A673 (cell line): Measurements from ENCODE around the gene IFT57. TPM values are rescaled to one million over a fixed set of nuclear protein-coding genes. Genes with fewer than 3 reads are reported as not detected.
A peak's percentile ranks its signal among the peaks of the same experiment; 100 is the strongest.
"Not testable (repeated sequence)": the region's sequence is repeated elsewhere in the genome, so short reads cannot be mapped to it uniquely, and the experiment has no call there.

Experiments
- Bru-seq: library from RNA; stranded (reverse); fragments of 400-500 nt; gene quantifications from one replicate; lab custom pipeline; 2021; lab: Mats Ljungman, UMichigan
- BruChase-seq, 2 experiments: library from RNA; stranded (reverse); fragments of 400-500 nt; gene quantifications; one replicate each; lab custom pipeline; 2021; lab: Mats Ljungman, UMichigan
- BruUV-seq: library from RNA; stranded (reverse); fragments of 400-500 nt; replicated peaks from 2 replicates; lab custom pipeline; 2021; lab: Mats Ljungman, UMichigan
- CTCF ChIA-PET: fragments of 300-600 bp; sonication (Branson Sonifier 250); formaldehyde crosslinking; loops from one replicate; lab custom pipeline; 2022; ENCODE audit warnings: antibody characterized with exemption; lab: Charles Lee
- POLR2A ChIA-PET: fragments of 300-600 bp; sonication (Branson Sonifier 250); formaldehyde crosslinking; loops from one replicate; lab custom pipeline; 2022; ENCODE audit warnings: antibody characterized with exemption; ENCODE audit not compliant: low non-redundant PET; lab: Charles Lee
- DNase-seq: peaks from one replicate; pipeline ENCODE4 v3.0.0-alpha.2; 2015; ENCODE audit warnings: low spot score
- H3K27ac ChIP-seq: fragments of 200-600 bp; sonication (generic); 2 replicates; pipeline ENCODE4 v1.5.1; 2016; ENCODE audit warnings: mixed run types, low read depth, mild to moderate bottlenecking, mixed read lengths, antibody characterized with exemption, low read length; ENCODE audit not compliant: poor library complexity, severe bottlenecking
- H3K27me3 ChIP-seq: fragments of 200-600 bp; sonication (generic); replicated peaks from 2 replicates; pipeline ENCODE4 v1.6.1; 2017; ENCODE audit warnings: mixed run types, low read depth, mild to moderate bottlenecking, mixed read lengths, antibody characterized with exemption, low read length; ENCODE audit not compliant: insufficient read depth, poor library complexity
- H3K36me3 ChIP-seq: fragments of 200-600 bp; sonication (generic); 2 replicates; pipeline ENCODE4 v1.6.1; 2016; ENCODE audit warnings: mixed run types, mild to moderate bottlenecking, mixed read lengths, antibody characterized with exemption, low read length; ENCODE audit not compliant: insufficient read depth, poor library complexity, severe bottlenecking
- H3K4me1 ChIP-seq: fragments of 200-600 bp; sonication (generic); 2 replicates; pipeline ENCODE4 v1.6.1; 2017; ENCODE audit warnings: mixed run types, mild to moderate bottlenecking, mixed read lengths, antibody characterized with exemption, low read length; ENCODE audit not compliant: insufficient read depth, poor library complexity, severe bottlenecking
- H3K4me3 ChIP-seq: fragments of 200-600 bp; sonication (generic); 2 replicates; pipeline ENCODE4 v1.5.1; 2016; ENCODE audit warnings: low read depth, mixed run types, mild to moderate bottlenecking, mixed read lengths, low read length; ENCODE audit not compliant: poor library complexity, severe bottlenecking
- H3K9me3 ChIP-seq: fragments of 200-600 bp; sonication (generic); 2 replicates; pipeline ENCODE4 v1.6.1; 2016; ENCODE audit warnings: mixed run types, low read depth, mild to moderate bottlenecking, mixed read lengths, antibody characterized with exemption, low read length; ENCODE audit not compliant: poor library complexity, severe bottlenecking
- EZH2 ChIP-seq: fragments of 200-600 bp; sonication (generic); IDR thresholded peaks from 2 replicates; pipeline ENCODE4 v1.6.1; 2017; ENCODE audit warnings: borderline replicate concordance, low read depth, mild to moderate bottlenecking, mixed read lengths, antibody characterized with exemption, low read length; ENCODE audit not compliant: poor library complexity, severe bottlenecking
- intact Hi-C: fragments of 100-400 bp; cut with micrococcal nuclease; formaldehyde crosslinking; loops from one replicate; pipeline ENCODE4 v1.10.0; 2022; ENCODE audit not compliant: unreplicated experiment
- long read RNA-seq: library from polyadenylated mRNA; stranded (forward); transcript quantifications from one replicate; pipeline ENCODE4 v2.0.0, GENCODE V29; 2022
- total RNA-seq: library from RNA; stranded (reverse); gene quantifications from 2 replicates; pipeline ENCODE4 v1.2.3, GENCODE V29; 2021
- TF ChIP-seq, protein P1 (sequence below): fragments of 300-800, 200-600 bp; sonication (generic); conservative IDR thresholded peaks from 2 replicates; pipeline ENCODE4 v1.5.1; 2017; ENCODE audit warnings: low read depth, mild to moderate bottlenecking, antibody characterized with exemption, low read length, moderate library complexity, mixed read lengths

Gene IFT57, protein sequence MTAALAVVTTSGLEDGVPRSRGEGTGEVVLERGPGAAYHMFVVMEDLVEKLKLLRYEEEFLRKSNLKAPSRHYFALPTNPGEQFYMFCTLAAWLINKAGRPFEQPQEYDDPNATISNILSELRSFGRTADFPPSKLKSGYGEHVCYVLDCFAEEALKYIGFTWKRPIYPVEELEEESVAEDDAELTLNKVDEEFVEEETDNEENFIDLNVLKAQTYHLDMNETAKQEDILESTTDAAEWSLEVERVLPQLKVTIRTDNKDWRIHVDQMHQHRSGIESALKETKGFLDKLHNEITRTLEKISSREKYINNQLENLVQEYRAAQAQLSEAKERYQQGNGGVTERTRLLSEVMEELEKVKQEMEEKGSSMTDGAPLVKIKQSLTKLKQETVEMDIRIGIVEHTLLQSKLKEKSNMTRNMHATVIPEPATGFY
- 40.9 and 48.8 TPM in 2 replicates for total RNA-seq
- percentile 69 among the genes with signal in this experiment for Bru-seq, nascent RNA
- percentile 59 among the genes with signal in this experiment for BruChase-seq, experiment 1, labeled RNA remaining after a 2-hour chase
- BruChase-seq, experiment 2, labeled RNA remaining after a 6-hour chase: percentile 55 among the genes with signal in this experiment
- long read RNA-seq, transcript IFT57-201 (11 exons, 3,203 nt): major isoform, 85 of 98 reads
- long read RNA-seq, partial matches to known transcripts: 1 of 98 reads
- long read RNA-seq, other reads (novel, unspliced or antisense): 10 of 98 reads

DNA sequence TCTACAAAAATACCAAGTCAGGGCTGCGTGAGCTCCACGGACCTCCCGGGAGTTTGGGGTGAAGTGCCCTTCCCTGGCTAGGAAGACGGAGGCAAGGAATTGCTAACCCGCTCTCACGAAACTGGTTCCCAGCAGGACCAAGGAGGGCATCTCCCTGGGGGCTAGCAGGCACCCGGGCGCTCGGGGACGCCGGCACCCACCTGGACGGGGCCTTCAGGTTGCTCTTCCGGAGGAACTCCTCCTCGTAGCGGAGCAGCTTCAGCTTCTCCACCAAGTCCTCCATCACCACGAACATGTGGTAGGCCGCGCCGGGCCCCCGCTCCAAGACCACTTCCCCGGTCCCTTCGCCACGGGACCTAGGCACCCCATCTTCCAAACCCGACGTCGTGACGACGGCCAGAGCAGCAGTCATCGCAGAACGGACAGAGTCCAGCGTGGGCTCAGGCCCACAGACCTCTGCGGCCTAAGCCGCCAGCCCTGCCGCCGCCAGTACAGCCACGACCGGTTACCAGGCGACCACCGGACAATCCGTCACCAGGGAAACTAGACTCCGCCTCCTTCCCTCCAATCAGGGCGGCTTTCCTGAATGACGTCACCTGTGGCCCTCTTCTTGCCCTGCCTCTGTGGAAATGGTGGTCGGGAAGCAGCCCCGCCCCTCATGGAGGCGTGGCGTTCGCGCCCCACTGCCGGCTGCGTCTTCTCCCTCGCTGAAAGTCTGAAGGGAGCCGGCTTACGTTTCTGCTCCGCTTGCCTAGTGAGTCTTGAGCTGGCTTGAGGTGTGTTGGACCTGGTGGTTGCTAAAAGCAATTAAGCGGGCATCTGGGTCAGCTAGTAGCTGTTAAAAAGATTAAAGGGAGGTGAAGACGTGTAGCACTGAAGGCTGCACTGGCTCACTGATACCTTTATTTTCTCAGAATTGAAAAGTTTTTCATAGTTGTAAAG is at the start of gene IFT57:
Gene IFT57 (minus strand): TSS at position 514 of the 942 bp plus-strand sequence. CDS start 102 bp downstream, at position 412.
- intact Hi-C loops: no loop called here
- Histone ChIP-seq H3K4me3 (peak within 1 kb of the TSS; percentile 55), H3K4me1 (peaks cover 21% of the 10 kb centered on the region), H3K36me3 (no peaks in the 10 kb centered on the region), H3K27ac (peak within 1 kb of the TSS; percentile 65), H3K27me3 (no peaks in the 10 kb centered on the region), H3K9me3 (no peaks in the 10 kb centered on the region)
- no TSS peak for BruUV-seq
- TF ChIP-seq, protein P1, sequence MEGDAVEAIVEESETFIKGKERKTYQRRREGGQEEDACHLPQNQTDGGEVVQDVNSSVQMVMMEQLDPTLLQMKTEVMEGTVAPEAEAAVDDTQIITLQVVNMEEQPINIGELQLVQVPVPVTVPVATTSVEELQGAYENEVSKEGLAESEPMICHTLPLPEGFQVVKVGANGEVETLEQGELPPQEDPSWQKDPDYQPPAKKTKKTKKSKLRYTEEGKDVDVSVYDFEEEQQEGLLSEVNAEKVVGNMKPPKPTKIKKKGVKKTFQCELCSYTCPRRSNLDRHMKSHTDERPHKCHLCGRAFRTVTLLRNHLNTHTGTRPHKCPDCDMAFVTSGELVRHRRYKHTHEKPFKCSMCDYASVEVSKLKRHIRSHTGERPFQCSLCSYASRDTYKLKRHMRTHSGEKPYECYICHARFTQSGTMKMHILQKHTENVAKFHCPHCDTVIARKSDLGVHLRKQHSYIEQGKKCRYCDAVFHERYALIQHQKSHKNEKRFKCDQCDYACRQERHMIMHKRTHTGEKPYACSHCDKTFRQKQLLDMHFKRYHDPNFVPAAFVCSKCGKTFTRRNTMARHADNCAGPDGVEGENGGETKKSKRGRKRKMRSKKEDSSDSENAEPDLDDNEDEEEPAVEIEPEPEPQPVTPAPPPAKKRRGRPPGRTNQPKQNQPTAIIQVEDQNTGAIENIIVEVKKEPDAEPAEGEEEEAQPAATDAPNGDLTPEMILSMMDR: no peak
- TF ChIP-seq EZH2: no peak
- ChIA-PET POLR2A (no interaction called here), CTCF (interaction anchor here (1.1 kb wide), 1 partner anchor 255 kb away, joined by 3 read pairs; no protein-coding TSS in a partner anchor)
- peak; percentile 98 for DNase-seq

DNA sequence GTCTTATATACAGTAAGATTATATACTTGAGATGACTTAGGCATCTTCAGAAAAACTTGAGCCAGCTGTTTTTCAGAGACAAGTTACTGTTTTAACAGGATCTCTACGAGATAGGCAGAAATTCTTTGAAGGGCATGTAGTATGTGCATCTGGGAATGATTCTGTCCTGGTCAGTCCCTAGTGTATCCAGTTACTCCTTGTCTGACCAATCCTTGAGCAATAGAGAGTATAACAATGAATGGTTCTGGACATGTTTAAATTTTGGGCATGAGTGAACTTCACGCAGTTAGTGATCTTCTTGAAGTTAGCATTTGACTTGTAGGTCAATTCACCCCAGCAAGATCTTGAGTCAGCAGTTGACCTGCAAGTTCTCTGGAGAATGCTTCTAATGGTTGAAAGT is 49.4 kb upstream of the IFT57 start:
- Histone ChIP-seq H3K36me3 (no peaks in the 10 kb centered on the region), H3K4me1 (no peaks in the 10 kb centered on the region), H3K4me3 (no peak overlapping the region), H3K27me3 (no peaks in the 10 kb centered on the region), H3K9me3 (no peaks in the 10 kb centered on the region), H3K27ac (no peak overlapping the region)
- POLR2A ChIA-PET: no interaction called here
- no peak for DNase-seq
- TF ChIP-seq EZH2: no peak
- TF ChIP-seq, protein P1: no peak
- CTCF ChIA-PET: no interaction called here
- BruUV-seq: no TSS peak
- intact Hi-C loops: no loop called here

DNA sequence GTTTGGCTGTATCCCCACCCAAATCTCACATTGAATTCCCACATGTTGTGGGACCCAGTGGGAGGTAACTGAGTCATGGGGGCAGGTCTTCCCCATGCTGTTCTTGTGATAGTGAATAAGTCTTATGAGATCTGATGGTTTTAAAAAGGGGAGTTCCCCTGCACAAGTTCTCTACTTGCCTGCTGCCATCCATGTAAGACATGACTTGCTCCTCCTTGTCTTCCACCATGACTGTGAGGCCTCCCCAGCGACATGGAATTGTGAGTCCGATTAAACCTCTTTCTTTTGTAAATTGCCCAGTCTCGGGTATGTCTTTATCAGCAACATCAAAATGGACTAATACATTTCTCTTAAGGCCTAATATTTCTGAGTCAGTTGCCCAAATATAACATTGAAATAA is 46.0 kb upstream of the IFT57 start:
- DNase-seq, H3K36me3 ChIP-seq, POLR2A ChIA-PET, BruUV-seq, H3K4me1 ChIP-seq, H3K27me3 ChIP-seq, H3K4me3 ChIP-seq, intact Hi-C loops, H3K27ac ChIP-seq, CTCF ChIA-PET, H3K9me3 ChIP-seq: not testable (repeated sequence)

DNA sequence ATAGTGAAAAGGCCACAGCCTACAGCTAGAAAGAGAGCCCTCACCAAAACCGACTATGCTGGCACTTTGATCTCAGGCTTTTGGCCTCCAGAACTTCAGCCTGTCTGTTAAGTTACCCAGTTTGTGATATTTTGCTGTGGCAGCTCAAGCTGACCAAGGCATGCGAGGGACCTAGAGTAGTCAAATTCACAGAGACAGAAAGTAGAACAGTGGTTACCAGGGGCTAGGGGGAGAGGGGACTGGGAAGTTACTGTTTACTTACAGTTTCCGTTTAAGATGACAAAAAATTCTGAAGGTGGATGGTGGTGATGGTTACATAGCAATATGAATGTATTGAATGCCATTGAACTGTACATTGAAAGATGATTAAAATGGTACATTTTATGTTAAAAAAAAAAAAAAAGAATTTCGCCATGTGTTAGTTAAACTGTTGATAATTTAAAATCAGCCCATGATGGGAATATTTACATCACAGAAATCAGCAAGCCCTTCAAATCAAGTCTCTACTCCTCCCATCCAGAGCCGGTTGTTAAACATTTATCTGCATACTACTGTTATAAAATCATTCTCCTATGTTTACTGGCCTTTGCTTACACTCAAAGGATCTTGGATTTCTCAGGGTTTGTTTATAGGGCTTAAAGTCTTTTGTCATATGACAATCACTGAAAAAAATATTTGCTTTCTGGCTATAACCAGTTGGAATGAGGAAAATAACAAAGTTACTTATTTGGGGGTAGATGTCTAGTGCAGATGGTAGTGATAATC is 42.5 kb upstream of the IFT57 start:
- intact Hi-C loops, H3K27me3 ChIP-seq, H3K27ac ChIP-seq, H3K4me1 ChIP-seq, BruUV-seq, H3K9me3 ChIP-seq, DNase-seq, CTCF ChIA-PET, H3K4me3 ChIP-seq, POLR2A ChIA-PET, H3K36me3 ChIP-seq: not testable (repeated sequence)
